Measurements from ENCODE around the gene P4HA2.

The P4HA2 gene

DNA sequence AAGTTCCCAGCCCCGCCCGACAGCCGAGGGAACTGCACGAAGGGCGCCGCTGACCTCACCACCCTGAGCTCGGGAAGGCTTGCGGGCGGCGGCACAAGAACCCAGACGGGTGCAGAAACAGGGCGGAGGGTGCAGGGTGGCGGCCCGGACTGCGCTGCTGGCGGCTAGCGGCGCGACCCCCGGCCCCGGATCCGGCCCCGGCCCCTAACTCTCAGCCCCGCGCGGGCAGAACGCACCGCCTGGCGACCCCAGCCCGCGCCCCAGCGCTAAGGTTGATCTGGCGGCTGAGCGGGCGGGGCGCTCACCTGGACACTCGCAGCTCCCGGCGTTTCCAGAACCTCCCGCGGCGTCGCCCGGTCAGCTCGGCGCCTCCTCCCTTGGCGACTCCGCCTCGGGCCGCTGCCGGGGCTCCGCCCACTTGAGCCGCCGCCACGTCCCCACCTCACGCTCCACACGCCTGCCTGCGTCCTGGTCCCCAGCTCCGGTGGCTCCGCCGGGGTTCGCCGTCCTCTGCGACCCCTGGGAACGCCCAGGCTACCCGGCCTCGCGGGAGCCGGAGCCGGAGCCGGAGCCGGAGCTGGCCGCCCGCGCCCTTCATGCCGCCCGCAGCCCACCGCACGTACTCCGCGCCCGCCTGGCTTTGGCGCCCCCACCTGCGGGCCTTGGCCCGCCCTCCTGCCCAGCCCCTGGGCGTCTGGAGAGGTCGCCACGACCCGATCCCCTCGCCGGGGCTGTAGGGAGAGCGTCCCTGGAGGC, at the start of gene P4HA2:
P4HA2 (minus strand) TSS at position 369 of the 756 bp plus-strand sequence. CDS start 9,227 bp downstream, outside the sequence.
- Histone ChIP-seq H3K27ac (ENCODE audit: low read depth, low read length) (peak within 1 kb of the TSS; percentile 74), H3K9me3 (ENCODE audit: control insufficient read depth in 1 of 2, low read length in 2 of 2) (no peaks in the 10 kb centered on the region), H3K4me1 (ENCODE audit: control insufficient read depth in 1 of 2, insufficient read depth in 2 of 2, low read length in 2 of 2) (peaks cover 20 to 23% of the 10 kb centered on the region in 2 donors)

DNA sequence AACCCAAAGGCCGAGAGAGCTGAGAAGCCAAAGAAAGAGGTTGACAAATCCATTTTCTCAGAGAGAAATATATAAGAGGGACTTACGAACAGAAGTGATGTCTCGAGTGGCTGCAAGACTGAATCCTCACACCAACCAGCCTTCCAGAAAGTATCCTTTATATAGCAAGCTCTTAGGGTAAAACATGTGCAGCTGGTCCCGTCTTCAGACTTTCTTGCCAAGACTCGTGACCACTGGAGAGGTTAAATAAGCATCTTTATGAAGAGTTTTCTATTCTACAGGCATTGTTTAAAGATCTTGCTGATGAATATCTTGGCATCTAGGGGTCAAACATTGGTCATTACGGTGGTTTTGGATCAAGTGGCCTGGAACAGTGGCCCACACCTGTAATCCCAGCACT, 49.6 kb upstream of the P4HA2 start:
- Histone ChIP-seq H3K9ac (ENCODE audit: low read depth in 1 of 2, low read length in 2 of 2) (no peak overlapping the region), H3K27me3 (ENCODE audit: control insufficient read depth in 1 of 2, insufficient read depth in 2 of 2, low read length in 2 of 2) (no peaks in the 10 kb centered on the region), H3K9me3 (ENCODE audit: control insufficient read depth in 1 of 2, low read length in 2 of 2) (no peaks in the 10 kb centered on the region), H3K4me3 (ENCODE audit: low read depth in 1 of 2, low read length in 2 of 2) (no peak overlapping the region), H3K36me3 (ENCODE audit: control insufficient read depth in 1 of 2, insufficient read depth in 2 of 2, low read length in 2 of 2) (no peaks in the 10 kb centered on the region), H3K27ac (ENCODE audit: low read depth, low read length) (no peak overlapping the region), H3K4me1 (ENCODE audit: control insufficient read depth in 1 of 2, insufficient read depth in 2 of 2, low read length in 2 of 2) (peaks cover 43 to 51% of the 10 kb centered on the region in 2 donors)

More for the DNA sequence above, at the start of gene P4HA2:
- H3K4me3 ChIP-seq (ENCODE audit: low read depth in 1 of 2, low read length in 2 of 2) = peak within 1 kb of the TSS; percentile 64 to 68
- H3K27me3 ChIP-seq (ENCODE audit: control insufficient read depth in 1 of 2, insufficient read depth in 2 of 2, low read length in 2 of 2) = no peaks in the 10 kb centered on the region
- no peaks in the 10 kb centered on the region for H3K36me3 ChIP-seq (ENCODE audit: control insufficient read depth in 1 of 2, insufficient read depth in 2 of 2, low read length in 2 of 2)
- H3K9ac ChIP-seq (ENCODE audit: low read depth in 1 of 2, low read length in 2 of 2) = peak within 1 kb of the TSS; percentile 57 to 79

DNA sequence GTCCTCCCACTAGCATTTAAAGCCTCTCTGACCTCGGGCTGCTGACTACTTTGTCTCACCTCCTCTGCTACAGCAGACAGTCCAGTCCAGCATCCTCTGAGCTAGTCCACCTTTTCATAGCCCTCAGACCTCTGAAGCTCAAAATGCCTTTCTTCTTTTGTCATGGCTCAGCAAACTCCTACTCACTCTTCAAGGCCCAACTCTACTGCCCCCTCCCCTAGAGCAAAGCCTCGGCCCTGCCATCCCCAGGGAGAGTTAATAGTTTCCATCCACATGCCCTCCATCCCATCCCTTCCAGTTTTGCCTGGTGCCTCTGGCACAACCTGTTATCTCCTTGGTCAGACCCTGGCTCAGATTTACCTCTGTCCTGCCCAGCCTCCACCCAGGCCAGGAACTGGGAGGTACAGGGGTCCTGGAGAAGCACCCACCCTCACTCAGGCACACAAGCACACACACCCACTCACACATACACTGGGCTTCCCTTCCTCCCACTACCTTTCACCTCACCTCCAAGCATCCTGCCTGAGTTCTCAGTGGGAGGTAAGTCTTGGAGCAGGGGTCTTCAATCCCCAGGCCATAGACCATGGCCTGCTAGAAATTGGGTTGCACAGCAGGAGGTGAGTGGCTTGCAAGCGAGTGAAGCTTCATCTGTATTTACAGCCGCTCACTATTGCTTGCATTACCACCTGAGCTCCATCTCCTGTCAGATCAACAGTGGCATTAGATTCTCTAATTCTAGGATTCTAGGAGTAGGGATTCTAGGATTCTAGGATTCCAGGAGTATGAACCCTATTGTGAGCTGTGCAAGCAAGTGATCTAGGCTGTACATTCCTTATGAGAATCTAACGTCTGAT, 47.9 kb upstream of the P4HA2 start:
- H3K27ac ChIP-seq (ENCODE audit: low read depth, low read length) = no peak overlapping the region
- H3K4me3 ChIP-seq (ENCODE audit: low read depth in 1 of 2, low read length in 2 of 2) = no peak overlapping the region
- H3K36me3 ChIP-seq (ENCODE audit: control insufficient read depth in 1 of 2, insufficient read depth in 2 of 2, low read length in 2 of 2) = no peaks in the 10 kb centered on the region
- no peak overlapping the region for H3K9ac ChIP-seq (ENCODE audit: low read depth in 1 of 2, low read length in 2 of 2)
- H3K27me3 ChIP-seq (ENCODE audit: control insufficient read depth in 1 of 2, insufficient read depth in 2 of 2, low read length in 2 of 2) = no peaks in the 10 kb centered on the region
- no peaks in the 10 kb centered on the region for H3K9me3 ChIP-seq (ENCODE audit: control insufficient read depth in 1 of 2, low read length in 2 of 2)
- H3K4me1 ChIP-seq (ENCODE audit: control insufficient read depth in 1 of 2, insufficient read depth in 2 of 2, low read length in 2 of 2) = peaks cover 43 to 51% of the 10 kb centered on the region in 2 donors

DNA sequence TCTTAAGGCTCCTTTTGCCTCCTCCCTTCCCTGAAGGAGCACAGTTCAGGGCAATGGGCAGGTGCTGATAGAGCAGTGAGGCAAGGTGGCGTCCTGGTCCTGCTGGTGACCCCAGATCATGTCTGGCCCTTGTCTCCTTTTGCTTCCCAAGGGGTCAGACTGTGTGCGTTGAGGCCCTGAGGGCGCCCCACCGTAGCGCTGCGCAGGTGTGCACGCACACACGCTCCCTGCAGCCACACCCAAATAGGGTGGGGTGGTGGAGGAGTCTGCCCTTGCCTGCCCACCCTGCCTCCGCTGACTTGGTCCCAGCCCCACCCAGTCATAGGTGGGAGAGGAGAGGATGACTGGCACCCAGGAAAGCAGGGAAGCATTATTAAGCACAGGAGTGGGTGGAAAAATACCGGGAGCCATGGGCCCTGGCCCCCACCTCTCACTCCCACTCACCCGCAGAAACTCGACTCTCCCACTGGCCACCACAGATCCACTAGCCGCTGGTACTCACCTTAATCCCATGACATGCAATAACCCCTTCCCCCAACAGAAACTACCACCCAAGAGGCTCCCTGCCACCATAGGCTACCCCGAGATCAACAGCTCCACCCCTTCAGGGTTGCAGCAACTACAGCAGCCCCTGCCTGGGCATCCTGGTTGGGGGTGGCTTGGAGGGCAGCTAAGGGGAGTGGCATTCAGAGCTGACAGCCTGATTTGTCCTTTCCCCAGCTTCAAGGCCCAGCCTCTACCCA, 46.6 kb upstream of the P4HA2 start:
- no peaks in the 10 kb centered on the region for H3K36me3 ChIP-seq (ENCODE audit: control insufficient read depth in 1 of 2, insufficient read depth in 2 of 2, low read length in 2 of 2)
- peak overlapping the region; percentile 20 for H3K27ac ChIP-seq (ENCODE audit: low read depth, low read length)
- peaks cover 43 to 48% of the 10 kb centered on the region in 2 donors for H3K4me1 ChIP-seq (ENCODE audit: control insufficient read depth in 1 of 2, insufficient read depth in 2 of 2, low read length in 2 of 2)
- H3K9ac ChIP-seq (ENCODE audit: low read depth in 1 of 2, low read length in 2 of 2) = peak overlapping the region; percentile 34 to 57
- peak overlapping the region in 1 of 2 donors; percentile 17 for H3K4me3 ChIP-seq (ENCODE audit: low read depth in 1 of 2, low read length in 2 of 2)
- no peaks in the 10 kb centered on the region for H3K9me3 ChIP-seq (ENCODE audit: control insufficient read depth in 1 of 2, low read length in 2 of 2)
- H3K27me3 ChIP-seq (ENCODE audit: control insufficient read depth in 1 of 2, insufficient read depth in 2 of 2, low read length in 2 of 2) = no peaks in the 10 kb centered on the region

DNA sequence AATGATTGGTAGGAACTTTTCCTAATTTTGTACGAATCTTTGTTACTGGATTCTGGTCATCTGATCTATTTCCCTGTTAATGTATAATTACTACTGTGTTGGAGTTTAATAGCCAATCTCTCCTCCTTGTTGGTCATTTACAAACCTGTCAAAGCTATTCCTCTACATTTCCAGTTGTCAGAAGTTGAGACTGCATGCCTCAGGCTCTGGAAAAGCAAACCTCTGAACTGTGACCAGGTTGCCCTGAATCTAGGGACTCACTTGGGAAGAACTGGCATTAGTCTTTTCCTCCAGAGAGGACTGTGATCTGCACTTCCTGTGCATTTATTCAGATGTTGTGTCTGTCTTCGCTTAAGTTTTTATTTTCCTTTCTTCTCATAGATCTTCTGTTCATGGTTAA, 46.0 kb upstream of the P4HA2 start:
- Histone ChIP-seq H3K27ac (ENCODE audit: low read depth, low read length) (peak overlapping the region; percentile 20), H3K9ac (ENCODE audit: low read depth in 1 of 2, low read length in 2 of 2) (peak overlapping the region; percentile 34 to 57), H3K36me3 (ENCODE audit: control insufficient read depth in 1 of 2, insufficient read depth in 2 of 2, low read length in 2 of 2) (no peaks in the 10 kb centered on the region), H3K9me3 (ENCODE audit: control insufficient read depth in 1 of 2, low read length in 2 of 2) (no peaks in the 10 kb centered on the region), H3K4me1 (ENCODE audit: control insufficient read depth in 1 of 2, insufficient read depth in 2 of 2, low read length in 2 of 2) (peaks cover 38 to 42% of the 10 kb centered on the region in 2 donors), H3K27me3 (ENCODE audit: control insufficient read depth in 1 of 2, insufficient read depth in 2 of 2, low read length in 2 of 2) (no peaks in the 10 kb centered on the region), H3K4me3 (ENCODE audit: low read depth in 1 of 2, low read length in 2 of 2) (peak overlapping the region in 1 of 2 donors; percentile 17)

DNA sequence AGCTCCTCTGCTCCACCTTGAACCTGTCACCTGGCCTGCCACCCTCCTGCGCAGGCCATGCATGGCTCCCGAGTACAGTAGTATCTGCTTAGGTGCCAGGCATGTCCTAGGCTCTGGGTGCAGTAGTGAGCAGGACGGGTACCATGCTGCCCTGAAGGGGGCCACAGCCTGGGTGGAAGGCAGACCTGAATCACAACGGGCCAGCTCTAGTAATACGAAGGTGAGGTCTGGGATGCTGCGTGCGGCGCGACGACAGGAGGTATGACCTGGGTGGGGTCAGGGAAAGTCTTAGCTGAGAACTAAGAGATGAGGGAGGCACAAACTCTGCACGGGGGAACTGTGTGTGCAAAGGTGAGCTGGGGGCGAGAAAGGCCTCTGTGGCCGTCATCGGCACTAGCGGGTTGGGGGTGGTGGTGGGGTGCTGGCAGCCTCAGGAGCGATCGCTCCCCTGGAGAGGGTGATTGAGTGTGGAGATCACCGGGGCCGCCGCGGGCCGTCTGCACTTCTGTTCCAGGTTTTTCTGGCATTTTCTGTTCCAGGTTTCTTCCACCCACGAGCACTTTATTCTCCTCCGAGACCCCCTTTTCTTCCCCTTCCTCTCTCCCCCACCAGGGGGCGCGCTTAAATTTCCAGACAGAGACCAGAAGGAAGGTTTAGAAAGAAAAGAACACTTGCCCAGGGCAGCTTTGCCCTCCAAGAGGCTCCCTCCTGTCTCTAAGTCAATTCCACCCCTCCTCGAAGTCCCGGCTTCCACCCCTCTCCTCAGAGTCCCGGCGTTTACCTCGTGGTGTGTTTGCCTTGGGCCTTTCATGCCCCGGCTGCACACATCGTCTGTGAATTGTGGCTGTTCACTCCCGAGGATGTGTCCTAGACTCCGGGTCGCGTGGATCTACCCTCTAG, 44.9 kb upstream of the P4HA2 start:
- H3K27me3 ChIP-seq (ENCODE audit: control insufficient read depth in 1 of 2, insufficient read depth in 2 of 2, low read length in 2 of 2) = no peaks in the 10 kb centered on the region
- peak overlapping the region; percentile 34 to 57 for H3K9ac ChIP-seq (ENCODE audit: low read depth in 1 of 2, low read length in 2 of 2)
- no peak overlapping the region for H3K27ac ChIP-seq (ENCODE audit: low read depth, low read length)
- H3K4me1 ChIP-seq (ENCODE audit: control insufficient read depth in 1 of 2, insufficient read depth in 2 of 2, low read length in 2 of 2) = peaks cover 29 to 35% of the 10 kb centered on the region in 2 donors
- peak overlapping the region; percentile 52 to 65 for H3K4me3 ChIP-seq (ENCODE audit: low read depth in 1 of 2, low read length in 2 of 2)
- H3K9me3 ChIP-seq (ENCODE audit: control insufficient read depth in 1 of 2, low read length in 2 of 2) = no peaks in the 10 kb centered on the region
- H3K36me3 ChIP-seq (ENCODE audit: control insufficient read depth in 1 of 2, insufficient read depth in 2 of 2, low read length in 2 of 2) = no peaks in the 10 kb centered on the region

DNA sequence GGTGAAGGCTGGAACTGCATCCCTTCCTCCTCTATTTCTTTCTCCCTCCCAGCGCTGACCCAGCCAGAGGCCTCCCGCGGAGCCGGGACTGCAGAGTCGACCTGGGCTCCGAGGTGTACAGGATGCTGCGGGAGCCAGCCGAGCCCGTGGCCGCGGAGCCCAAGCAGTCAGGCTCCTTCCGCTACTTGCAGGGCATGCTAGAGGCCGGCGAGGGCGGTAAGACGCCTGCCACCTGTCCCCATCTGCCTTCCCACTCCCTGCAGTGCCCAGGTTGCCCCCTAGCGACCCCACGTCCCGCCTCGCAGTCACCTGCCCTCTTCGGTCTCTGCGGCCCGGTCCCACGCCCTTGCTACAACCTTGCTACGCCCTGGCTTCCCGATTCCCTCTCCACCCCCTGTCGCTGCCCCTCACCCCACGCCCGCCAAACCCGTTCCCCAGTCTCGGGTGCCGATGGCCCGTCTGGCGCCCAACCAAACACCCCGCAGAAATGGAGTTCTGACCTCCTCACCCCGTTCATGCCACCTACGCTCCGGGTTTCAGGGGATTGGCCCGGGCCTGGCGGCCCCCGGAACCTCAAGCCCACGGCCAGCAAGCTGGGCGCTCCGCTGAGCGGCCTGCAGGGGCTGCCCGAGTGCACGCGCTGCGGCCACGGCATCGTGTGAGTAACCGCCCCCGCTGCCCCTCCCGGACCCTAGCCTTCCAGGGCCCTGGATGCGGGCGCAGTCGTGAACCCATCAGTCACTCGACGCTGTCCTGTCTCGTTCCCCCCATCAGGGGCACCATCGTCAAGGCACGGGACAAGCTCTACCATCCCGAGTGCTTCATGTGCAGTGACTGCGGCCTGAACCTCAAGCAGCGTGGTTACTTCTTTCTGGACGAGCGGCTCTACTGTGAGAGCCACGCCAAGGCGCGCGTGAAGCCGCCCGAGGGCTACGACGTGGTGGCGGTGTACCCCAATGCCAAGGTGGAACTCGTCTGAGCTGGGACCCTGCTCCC, 43.9 kb upstream of the P4HA2 start:
- H3K4me3 ChIP-seq (ENCODE audit: low read depth in 1 of 2, low read length in 2 of 2) = no peak overlapping the region
- H3K36me3 ChIP-seq (ENCODE audit: control insufficient read depth in 1 of 2, insufficient read depth in 2 of 2, low read length in 2 of 2) = no peaks in the 10 kb centered on the region
- peaks cover 21 to 26% of the 10 kb centered on the region in 2 donors for H3K4me1 ChIP-seq (ENCODE audit: control insufficient read depth in 1 of 2, insufficient read depth in 2 of 2, low read length in 2 of 2)
- no peaks in the 10 kb centered on the region for H3K9me3 ChIP-seq (ENCODE audit: control insufficient read depth in 1 of 2, low read length in 2 of 2)
- H3K27ac ChIP-seq (ENCODE audit: low read depth, low read length) = no peak overlapping the region
- H3K27me3 ChIP-seq (ENCODE audit: control insufficient read depth in 1 of 2, insufficient read depth in 2 of 2, low read length in 2 of 2) = no peaks in the 10 kb centered on the region
- H3K9ac ChIP-seq (ENCODE audit: low read depth in 1 of 2, low read length in 2 of 2) = no peak overlapping the region

DNA sequence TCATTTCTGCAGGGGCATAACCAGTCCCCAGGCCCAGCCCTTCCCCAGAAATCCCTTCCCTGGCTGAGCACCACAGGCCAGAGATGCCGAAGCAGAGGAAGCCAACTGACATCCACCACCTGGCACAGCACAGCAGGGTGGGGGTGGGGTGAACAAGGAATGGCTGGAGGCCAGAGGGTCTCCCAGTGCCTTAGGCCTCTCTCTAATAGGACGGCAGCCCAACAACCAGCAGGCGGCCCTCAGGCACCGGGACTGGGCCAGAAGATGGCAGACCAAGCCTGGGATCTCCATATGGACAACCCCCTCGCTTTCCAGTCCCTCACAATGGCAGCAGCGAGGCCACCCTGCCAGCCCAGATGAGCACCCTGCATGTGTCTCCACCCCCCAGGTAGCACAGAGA, 43.1 kb upstream of the P4HA2 start:
- Histone ChIP-seq H3K27me3 (ENCODE audit: control insufficient read depth in 1 of 2, insufficient read depth in 2 of 2, low read length in 2 of 2) (no peaks in the 10 kb centered on the region), H3K4me1 (ENCODE audit: control insufficient read depth in 1 of 2, insufficient read depth in 2 of 2, low read length in 2 of 2) (peaks cover 26 to 33% of the 10 kb centered on the region in 2 donors), H3K36me3 (ENCODE audit: control insufficient read depth in 1 of 2, insufficient read depth in 2 of 2, low read length in 2 of 2) (no peaks in the 10 kb centered on the region), H3K27ac (ENCODE audit: low read depth, low read length) (no peak overlapping the region), H3K9ac (ENCODE audit: low read depth in 1 of 2, low read length in 2 of 2) (no peak overlapping the region), H3K9me3 (ENCODE audit: control insufficient read depth in 1 of 2, low read length in 2 of 2) (no peaks in the 10 kb centered on the region), H3K4me3 (ENCODE audit: low read depth in 1 of 2, low read length in 2 of 2) (no peak overlapping the region)

All from duodenal mucosa (tissue), 2 donors.